Skeletal muscle tissue (tissue), 4 donors: ENCODE results near the gene RPL19. TPM values are rescaled to one million over a fixed set of nuclear protein-coding genes. Genes with fewer than 3 reads are reported as not detected.

Source experiments
- H3K27ac ChIP-seq: one replicate; pipeline ENCODE4 v1.7.0; 2013; ENCODE audit warnings: mild to moderate bottlenecking, low read depth, low read length, inconsistent platforms
- H3K27me3 ChIP-seq, 3 donors: one replicate each; pipeline ENCODE4 v1.7.0; 2013; ENCODE audit warnings: low read length in 3 of 3; ENCODE audit not compliant: control insufficient read depth in 3 of 3, insufficient read depth in 3 of 3
- H3K36me3 ChIP-seq, 3 donors: one replicate each; pipeline ENCODE4 v1.7.0; 2013; ENCODE audit warnings: low read length in 3 of 3; ENCODE audit not compliant: control insufficient read depth in 3 of 3, insufficient read depth in 3 of 3
- H3K4me1 ChIP-seq, 3 donors: one replicate each; pipeline ENCODE4 v1.7.0; 2013; ENCODE audit warnings: low read length in 3 of 3, mild to moderate bottlenecking in 3 of 3; ENCODE audit not compliant: control insufficient read depth in 3 of 3, insufficient read depth in 3 of 3
- H3K4me3 ChIP-seq, 3 donors: one replicate each; pipeline ENCODE4 v1.7.0; 2013; ENCODE audit warnings: low read length in 3 of 3
- H3K9ac ChIP-seq, 3 donors: one replicate each; pipeline ENCODE4 v1.7.0; 2013; ENCODE audit warnings: low read length in 3 of 3, mild to moderate bottlenecking in 3 of 3, moderate library complexity in 2 of 3, low read depth in 1 of 3
- H3K9me3 ChIP-seq, 3 donors: one replicate each; pipeline ENCODE4 v1.7.0; 2013; ENCODE audit warnings: low read length in 3 of 3; ENCODE audit not compliant: control insufficient read depth in 3 of 3
- total RNA-seq: library from RNA; depleted of rRNA; stranded (reverse); fragments of >200 nt; gene quantifications from one replicate; pipeline ENCODE4 v1.2.3, GENCODE V29; 2014
- donor health status: Osteomylitis.

The RPL19 gene
- total RNA-seq, 1 donor from 2014 or later, result 1,766 TPM

GRCh38 chr17:39229274-39229913 is 29.3 kb downstream of the RPL19 start:
- H3K27me3 ChIP-seq, result peaks cover 19 to 39% (median 34%) of the 10 kb centered on the region in 3 donors
- H3K9me3 ChIP-seq, result no peaks in the 10 kb centered on the region
- peaks cover 20 to 34% (median 30%) of the 10 kb centered on the region in 3 donors for H3K4me1 ChIP-seq
- H3K9ac ChIP-seq, result no peak overlapping the region
- no peaks in the 10 kb centered on the region for H3K36me3 ChIP-seq
- no peak overlapping the region for H3K27ac ChIP-seq
- no peak overlapping the region for H3K4me3 ChIP-seq

- Histone ChIP-seq H3K9me3 (no peaks in the 10 kb centered on the region), H3K4me3 (no peak overlapping the region), H3K4me1 (peaks cover 18 to 29% (median 27%) of the 10 kb centered on the region in 3 donors), H3K27ac (no peak overlapping the region), H3K27me3 (peaks cover 10 to 30% (median 25%) of the 10 kb centered on the region in 3 donors), H3K9ac (no peak overlapping the region), H3K36me3 (no peaks in the 10 kb centered on the region)
Observed at GRCh38 chr17:39230361-39230760, 30.3 kb downstream of the RPL19 start.

- Histone ChIP-seq H3K9me3 (no peaks in the 10 kb centered on the region), H3K9ac (peak overlapping the region in 1 of 3 donors; percentile 62), H3K36me3 (no peaks in the 10 kb centered on the region), H3K27me3 (peaks cover 7 to 30% (median 26%) of the 10 kb centered on the region in 3 donors), H3K4me1 (peaks cover 16 to 25% (median 25%) of the 10 kb centered on the region in 3 donors), H3K27ac (no peak overlapping the region), H3K4me3 (no peak overlapping the region)
Observed at GRCh38 chr17:39231091-39231561, 31.0 kb downstream of the RPL19 start.

DNA sequence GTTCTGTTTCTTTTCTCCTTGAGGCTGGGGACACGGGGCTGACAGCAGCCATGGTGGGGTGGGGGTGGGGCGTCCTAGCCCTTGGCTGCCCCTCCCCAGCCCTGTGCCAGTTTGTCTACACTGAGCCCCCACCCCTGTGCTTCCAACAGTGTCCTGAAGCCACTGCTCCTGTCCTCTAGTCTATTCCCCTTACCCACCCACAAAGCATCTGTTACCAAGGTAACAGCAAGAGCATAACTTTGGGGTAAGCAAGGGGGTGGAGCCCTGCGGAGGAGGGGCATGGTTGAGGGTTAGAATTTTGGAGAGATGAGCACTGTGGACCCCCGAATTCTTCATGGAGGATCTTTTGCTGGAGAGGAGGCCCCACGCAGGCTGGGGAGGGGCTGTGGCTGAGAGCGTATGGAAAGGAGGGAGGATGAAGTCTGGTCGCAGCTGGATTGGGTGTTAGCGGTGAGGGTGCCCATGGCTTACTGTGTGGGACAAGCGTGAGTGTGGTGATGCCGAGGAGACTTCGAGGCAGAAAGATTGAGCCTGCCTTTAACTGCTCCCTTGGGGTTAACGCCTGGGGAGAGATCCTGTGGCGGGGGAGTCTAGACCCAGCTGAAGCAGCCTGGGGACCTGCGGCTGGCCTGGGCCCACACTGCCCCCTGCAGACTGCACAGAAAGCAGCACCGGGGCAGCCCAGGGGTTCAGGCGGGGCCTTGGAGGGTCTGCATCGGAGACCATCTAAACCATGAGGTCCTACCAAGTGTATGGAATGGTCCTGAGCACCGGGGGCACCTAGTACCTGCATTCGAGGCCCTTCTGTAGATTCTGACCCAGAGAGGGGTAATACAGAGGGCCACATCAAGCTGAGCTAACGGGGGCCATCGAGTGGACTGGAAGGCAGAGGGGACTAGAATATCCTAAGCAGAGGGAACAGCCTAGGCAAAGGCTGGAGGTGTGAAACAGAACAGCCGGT is 31.8 kb downstream of the RPL19 start:
- H3K27me3 ChIP-seq, result peaks cover 4 to 27% (median 25%) of the 10 kb centered on the region in 3 donors
- H3K4me3 ChIP-seq, result peak overlapping the region in 2 of 3 donors; percentile 10 to 49
- H3K9me3 ChIP-seq, result no peaks in the 10 kb centered on the region
- peaks cover 11 to 22% (median 22%) of the 10 kb centered on the region in 3 donors for H3K4me1 ChIP-seq
- no peaks in the 10 kb centered on the region for H3K36me3 ChIP-seq
- H3K9ac ChIP-seq, result peak overlapping the region in 1 of 3 donors; percentile 62
- no peak overlapping the region for H3K27ac ChIP-seq

DNA sequence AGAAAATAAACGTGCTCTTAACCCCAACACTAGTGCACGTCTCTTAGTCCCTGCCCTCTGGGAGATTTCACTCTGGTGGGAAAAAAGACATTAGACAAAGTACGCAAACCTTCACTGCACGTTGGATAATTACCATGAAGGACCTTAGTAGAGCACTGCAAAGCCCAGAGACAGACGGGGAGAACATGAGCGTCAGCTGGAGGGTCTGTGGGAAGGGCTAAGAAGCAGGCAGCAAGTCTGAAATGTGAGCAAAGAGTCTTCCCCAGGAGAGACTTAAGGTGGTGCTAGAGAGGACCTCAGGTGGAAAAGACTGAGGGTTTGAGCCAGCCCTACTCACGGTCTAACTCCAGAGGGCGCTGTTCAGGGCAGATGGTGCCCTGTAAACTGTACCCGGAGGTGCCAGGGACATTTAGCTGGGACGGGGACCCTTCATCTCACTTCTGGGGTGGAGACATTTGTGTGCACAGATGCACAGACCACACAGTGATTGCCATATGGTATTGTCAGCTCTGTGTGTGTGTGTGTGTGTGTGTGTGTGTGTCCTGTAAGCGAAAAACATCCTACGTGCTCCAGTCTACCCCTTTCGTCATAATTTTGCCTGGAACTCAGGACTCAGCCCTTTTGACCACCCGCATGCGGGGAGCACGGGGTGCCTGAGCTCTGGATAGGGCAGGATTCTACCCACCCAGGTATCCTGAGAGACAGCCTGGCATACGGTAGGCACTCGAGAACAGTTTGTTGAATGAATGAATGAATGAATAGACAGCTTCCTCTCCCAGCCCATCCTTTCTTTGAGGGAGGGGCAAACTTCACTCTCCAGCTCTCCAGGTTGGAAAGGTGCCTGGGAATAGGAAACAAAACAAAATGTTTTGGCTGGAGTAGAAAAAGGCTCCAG is 35.7 kb downstream of the RPL19 start:
- H3K4me3 ChIP-seq, result no peak overlapping the region
- no peak overlapping the region for H3K9ac ChIP-seq
- H3K36me3 ChIP-seq, result no peaks in the 10 kb centered on the region
- H3K27me3 ChIP-seq, result peaks cover 4 to 26% (median 18%) of the 10 kb centered on the region in 3 donors
- no peak overlapping the region for H3K27ac ChIP-seq
- H3K9me3 ChIP-seq, result no peaks in the 10 kb centered on the region
- peaks cover 11 to 20% (median 18%) of the 10 kb centered on the region in 3 donors for H3K4me1 ChIP-seq

DNA sequence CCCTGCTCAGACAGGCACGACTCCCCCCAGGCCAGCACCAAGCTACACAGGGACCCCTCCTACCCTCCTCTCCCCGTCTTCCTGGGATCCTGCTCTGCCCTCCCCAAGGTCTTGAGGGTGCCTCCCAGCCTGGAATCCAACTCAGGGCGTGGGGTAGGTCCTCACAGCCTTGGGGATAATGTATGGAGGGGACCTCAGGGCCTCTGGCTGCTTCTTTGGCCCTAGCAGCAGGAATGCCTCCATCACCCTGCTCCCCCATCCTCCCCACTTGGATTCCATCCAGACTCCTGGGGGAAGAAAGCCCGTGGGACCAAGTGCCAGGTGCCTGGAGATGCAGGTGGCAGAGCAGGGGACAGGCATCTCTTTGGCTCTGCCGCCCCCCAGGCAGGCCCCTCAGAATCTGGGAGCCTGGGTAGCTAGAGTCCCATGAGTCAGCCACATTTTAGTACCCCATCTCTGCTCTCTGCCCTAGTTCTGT is 36.4 kb downstream of the RPL19 start:
- Histone ChIP-seq H3K27me3 (peaks cover 3 to 22% (median 17%) of the 10 kb centered on the region in 3 donors), H3K4me3 (no peak overlapping the region), H3K27ac (no peak overlapping the region)

DNA sequence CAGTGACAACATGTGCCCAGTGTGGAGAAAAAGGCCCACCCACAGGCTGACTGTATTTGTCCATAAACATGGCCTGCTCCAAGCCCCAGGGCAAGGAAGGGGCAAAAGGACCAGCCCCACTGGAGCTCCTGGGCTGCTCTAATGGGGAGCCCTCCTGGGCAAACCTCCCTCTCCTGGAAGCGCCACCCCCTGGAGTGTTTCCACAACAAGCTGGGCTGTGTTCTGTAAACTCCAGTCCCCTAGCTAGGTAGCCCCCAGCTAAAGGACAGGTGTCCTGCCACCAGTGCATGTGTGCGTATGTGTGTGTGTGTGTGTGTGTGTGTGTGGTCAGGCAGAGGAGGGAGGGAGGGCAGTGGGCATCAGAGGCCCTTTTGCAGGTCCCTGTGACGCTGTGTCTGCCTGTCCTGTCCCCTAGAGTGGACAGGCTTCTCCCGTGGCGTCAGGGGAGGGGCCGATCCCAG is 36.9 kb downstream of the RPL19 start:
- Histone ChIP-seq H3K9ac (no peak overlapping the region), H3K27me3 (peaks cover 0 to 17% (median 13%) of the 10 kb centered on the region in 3 donors), H3K4me3 (no peak overlapping the region), H3K9me3 (no peaks in the 10 kb centered on the region), H3K27ac (no peak overlapping the region), H3K4me1 (peaks cover 8 to 12% (median 11%) of the 10 kb centered on the region in 3 donors), H3K36me3 (no peaks in the 10 kb centered on the region)

More for the DNA sequence above, 36.4 kb downstream of the RPL19 start:
- no peak overlapping the region for H3K9ac ChIP-seq
- H3K36me3 ChIP-seq, result no peaks in the 10 kb centered on the region
- no peaks in the 10 kb centered on the region for H3K9me3 ChIP-seq
- peaks cover 11 to 17% (median 16%) of the 10 kb centered on the region in 3 donors for H3K4me1 ChIP-seq

DNA sequence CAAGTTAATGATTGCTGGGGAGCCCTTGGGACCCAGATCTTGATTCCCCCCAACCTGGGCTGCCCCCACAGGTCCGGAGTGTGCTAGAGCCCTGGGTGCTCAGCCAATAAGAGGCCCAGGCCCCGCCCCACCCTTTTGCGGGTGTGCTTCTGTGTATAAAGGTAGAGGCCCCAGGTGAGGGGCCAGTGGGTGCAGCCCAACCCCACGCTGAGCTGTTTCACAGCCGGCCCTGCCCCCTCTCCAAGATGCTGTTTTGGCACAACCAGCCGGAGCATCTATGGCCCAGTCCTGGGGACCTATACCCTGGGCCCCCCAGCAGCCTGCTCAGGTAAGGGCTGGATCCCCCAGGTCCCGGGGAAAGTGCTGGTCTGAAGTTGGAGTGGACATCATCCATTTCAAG is 37.5 kb downstream of the RPL19 start:
- Histone ChIP-seq H3K9ac (no peak overlapping the region), H3K4me3 (no peak overlapping the region), H3K36me3 (no peaks in the 10 kb centered on the region), H3K27me3 (peaks cover 0 to 15% (median 13%) of the 10 kb centered on the region in 3 donors), H3K4me1 (peaks cover 8% of the 10 kb centered on the region in 3 donors), H3K27ac (no peak overlapping the region), H3K9me3 (no peaks in the 10 kb centered on the region)
